Measurements from ENCODE around the gene SLC22A23. TPM values are rescaled to one million over a fixed set of nuclear protein-coding genes. Genes with fewer than 3 reads are reported as not detected.

SLC22A23 gene
- total RNA-seq, 1 donor from 2014 or later, result 102 TPM

GRCh38 chr6:3264356-3264755 lies 192.5 kb downstream of the SLC22A23 start:
- no peaks in the 10 kb centered on the region for H3K36me3 Mint-ChIP-seq (ENCODE audit: unreplicated experiment)
- no peak for DNase-seq

GRCh38 chr6:3263096-3263495 lies 193.8 kb downstream of the SLC22A23 start:
- H3K9me3 Mint-ChIP-seq (ENCODE audit: unreplicated experiment), result peaks cover 9% of the 10 kb centered on the region
- H3K4me1 Mint-ChIP-seq (ENCODE audit: low read depth, unreplicated experiment), result peaks cover 29% of the 10 kb centered on the region
- no peak for DNase-seq
- H3K27me3 Mint-ChIP-seq (ENCODE audit: unreplicated experiment), result peaks cover 10% of the 10 kb centered on the region
- no peak overlapping the region for H3K27ac Mint-ChIP-seq (ENCODE audit: unreplicated experiment)
- H3K4me3 Mint-ChIP-seq (ENCODE audit: unreplicated experiment), result no peak overlapping the region
- no peak for TF ChIP-seq CTCF (IDR thresholded peaks at IDR 0.05; ENCODE audit: partially characterized antibody, unreplicated experiment)
- H3K36me3 Mint-ChIP-seq (ENCODE audit: unreplicated experiment), result no peaks in the 10 kb centered on the region

More at GRCh38 chr6:3264356-3264755, 192.5 kb downstream of the SLC22A23 start:
- Mint-ChIP-seq H3K4me3 (ENCODE audit: unreplicated experiment) (no peak overlapping the region), H3K9me3 (ENCODE audit: unreplicated experiment) (peaks cover 8% of the 10 kb centered on the region), H3K27ac (ENCODE audit: unreplicated experiment) (no peak overlapping the region), H3K27me3 (ENCODE audit: unreplicated experiment) (peaks cover 9% of the 10 kb centered on the region), H3K4me1 (ENCODE audit: low read depth, unreplicated experiment) (peaks cover 30% of the 10 kb centered on the region)
- no peak for TF ChIP-seq CTCF (IDR thresholded peaks at IDR 0.05; ENCODE audit: partially characterized antibody, unreplicated experiment)

GRCh38 chr6:3261921-3262320 lies 194.9 kb downstream of the SLC22A23 start:
- Mint-ChIP-seq H3K4me1 (ENCODE audit: low read depth, unreplicated experiment) (peaks cover 26% of the 10 kb centered on the region), H3K27ac (ENCODE audit: unreplicated experiment) (no peak overlapping the region), H3K36me3 (ENCODE audit: unreplicated experiment) (no peaks in the 10 kb centered on the region), H3K9me3 (ENCODE audit: unreplicated experiment) (peaks cover 9% of the 10 kb centered on the region), H3K27me3 (ENCODE audit: unreplicated experiment) (peaks cover 8% of the 10 kb centered on the region), H3K4me3 (ENCODE audit: unreplicated experiment) (no peak overlapping the region)
- no peak for DNase-seq
- TF ChIP-seq CTCF (IDR thresholded peaks at IDR 0.05; ENCODE audit: partially characterized antibody, unreplicated experiment), result no peak

GRCh38 chr6:3261518-3261820 lies 195.4 kb downstream of the SLC22A23 start:
- Mint-ChIP-seq H3K9me3 (ENCODE audit: unreplicated experiment) (peaks cover 12% of the 10 kb centered on the region), H3K36me3 (ENCODE audit: unreplicated experiment) (no peaks in the 10 kb centered on the region), H3K4me1 (ENCODE audit: low read depth, unreplicated experiment) (peaks cover 25% of the 10 kb centered on the region), H3K4me3 (ENCODE audit: unreplicated experiment) (no peak overlapping the region), H3K27ac (ENCODE audit: unreplicated experiment) (no peak overlapping the region), H3K27me3 (ENCODE audit: unreplicated experiment) (peaks cover 8% of the 10 kb centered on the region)
- no peak for DNase-seq
- no peak for TF ChIP-seq CTCF (IDR thresholded peaks at IDR 0.05; ENCODE audit: partially characterized antibody, unreplicated experiment)

- Mint-ChIP-seq H3K36me3 (ENCODE audit: unreplicated experiment) (no peaks in the 10 kb centered on the region), H3K27me3 (ENCODE audit: unreplicated experiment) (peaks cover 8% of the 10 kb centered on the region), H3K27ac (ENCODE audit: unreplicated experiment) (peak overlapping the region; percentile 60), H3K9me3 (ENCODE audit: unreplicated experiment) (peaks cover 12% of the 10 kb centered on the region), H3K4me3 (ENCODE audit: unreplicated experiment) (peak overlapping the region; percentile 77), H3K4me1 (ENCODE audit: low read depth, unreplicated experiment) (peaks cover 20% of the 10 kb centered on the region)
- no peak for DNase-seq
- TF ChIP-seq CTCF (IDR thresholded peaks at IDR 0.05; ENCODE audit: partially characterized antibody, unreplicated experiment), result no peak
These were observed 195.9 kb downstream of the SLC22A23 start for GRCh38 chr6:3260772-3261517.

All from glutamatergic neuron (in vitro differentiated cells).